Keratinocyte (primary cell): ENCODE measurements around the gene INPP5A. TPM values are rescaled to one million over a fixed set of nuclear protein-coding genes. Genes with fewer than 3 reads are reported as not detected.

Source experiments
- DNase-seq: peaks from one replicate; pipeline ENCODE4 v3.0.0-alpha.2; 2011; ENCODE audit warnings: low read depth, missing footprints, low spot score
- FAIRE-seq: peaks from 2 replicates; lab custom pipeline; 2011; peaks lifted over from hg19 to GRCh38; lab: Jason Lieb, UNC
- H2AFZ ChIP-seq: 2 replicates; pipeline ENCODE4 v1.6.0; 2012; ENCODE audit warnings: low read length, control low read depth, inconsistent platforms; ENCODE audit not compliant: control insufficient read depth
- H3K27ac ChIP-seq: 2 replicates; pipeline ENCODE4 v1.5.1; 2011; ENCODE audit warnings: low read length; ENCODE audit not compliant: control insufficient read depth, insufficient read depth
- H3K27me3 ChIP-seq: 3 replicates; pipeline ENCODE4 v1.6.0; 2011; ENCODE audit warnings: low read length; ENCODE audit not compliant: control insufficient read depth, insufficient read depth; ENCODE audit errors: extremely low read depth
- H3K36me3 ChIP-seq, 2 experiments: 2 replicates in 1 of 2; 3 replicates in 1 of 2; pipeline ENCODE4 v1.5.1; 2011; ENCODE audit warnings: low read length in 2 of 2, mild to moderate bottlenecking in 1 of 2; ENCODE audit not compliant: control insufficient read depth in 2 of 2, insufficient read depth in 2 of 2; ENCODE audit errors: extremely low read depth in 1 of 2
- H3K4me1 ChIP-seq: 3 replicates; pipeline ENCODE4 v1.5.1; 2011; ENCODE audit warnings: low read length; ENCODE audit not compliant: control insufficient read depth, insufficient read depth; ENCODE audit errors: extremely low read depth
- H3K4me2 ChIP-seq: 3 replicates; pipeline ENCODE4 v1.6.0; 2011; ENCODE audit warnings: low read depth, low read length; ENCODE audit not compliant: control insufficient read depth, insufficient read depth; ENCODE audit errors: extremely low read depth
- H3K4me3 ChIP-seq, 3 experiments: fragments of 200-600 bp in 1 of 3; sonication (generic) in 1 of 3; 2 replicates in 2 of 3; 3 replicates in 1 of 3; pipeline ENCODE4 v1.5.1; 2011 to 2016; ENCODE audit warnings: low read length in 3 of 3, mild to moderate bottlenecking in 3 of 3, control low read depth in 2 of 3, inconsistent platforms in 1 of 3, low read depth in 1 of 3, mixed read lengths in 1 of 3, mixed run types in 1 of 3, moderate library complexity in 1 of 3; ENCODE audit not compliant: control insufficient read depth in 2 of 3, insufficient read depth in 2 of 3; ENCODE audit errors: extremely low read depth in 1 of 3
- H3K79me2 ChIP-seq: 2 replicates; pipeline ENCODE4 v1.6.0; 2012; ENCODE audit warnings: low read length; ENCODE audit not compliant: control insufficient read depth, insufficient read depth
- H3K9ac ChIP-seq: 3 replicates; pipeline ENCODE4 v1.6.0; 2011; ENCODE audit warnings: low read length; ENCODE audit not compliant: control insufficient read depth, insufficient read depth; ENCODE audit errors: extremely low read depth
- H3K9me1 ChIP-seq: 3 replicates; pipeline ENCODE4 v1.6.0; 2011; ENCODE audit warnings: low read length; ENCODE audit not compliant: control insufficient read depth, insufficient read depth; ENCODE audit errors: extremely low read depth
- H3K9me3 ChIP-seq: 2 replicates; pipeline ENCODE4 v1.5.1; 2012; ENCODE audit warnings: low read depth, low read length; ENCODE audit not compliant: control insufficient read depth
- H4K20me1 ChIP-seq: 3 replicates; pipeline ENCODE4 v1.6.0; 2011; ENCODE audit warnings: low read length; ENCODE audit not compliant: control insufficient read depth, insufficient read depth; ENCODE audit errors: extremely low read depth
- EZH2 ChIP-seq: IDR thresholded peaks from one replicate; pipeline ENCODE4 v1.6.1; 2012; ENCODE audit warnings: inconsistent platforms, mild to moderate bottlenecking, low read length, moderate library complexity
- dilution Hi-C: fragments of 300-500 bp; cut with MboI; formaldehyde crosslinking; loops from one replicate; pipeline ENCODE4 v1.7.0; 2020; ENCODE audit warnings: low sequenced_read_pairs; ENCODE audit not compliant: extremely low pct_ligation_motif_present
- polyA plus RNA-seq, 5 experiments: library from polyadenylated mRNA; depleted of rRNA in 3 of 5; stranded (reverse) in 3 of 5; stranded (forward) in 1 of 5; unstranded in 1 of 5; fragments of >200 nt; gene quantifications; 1 replicate in 1 of 5; 2 replicates in 3 of 5; 3 replicates in 1 of 5; pipeline versions ENCODE4 v1.2.1 to v1.2.3, GENCODE V29; 2011 to 2012; ENCODE audit warnings: missing spikeins in 2 of 5, low read depth in 1 of 5, low replicate concordance in 1 of 5
- TF ChIP-seq, protein P1 (sequence below), 3 experiments: IDR thresholded peaks in 1 of 3; conservative IDR thresholded peaks in 1 of 3; optimal IDR thresholded peaks in 1 of 3; 2 replicates in 2 of 3; 3 replicates in 1 of 3; pipeline versions ENCODE3 to v1.5.1; 2011; ENCODE audit warnings: low read length in 3 of 3, mild to moderate bottlenecking in 3 of 3, moderate library complexity in 2 of 3, control low read depth in 1 of 3, inconsistent platforms in 1 of 3; ENCODE audit not compliant: insufficient read depth in 2 of 3; ENCODE audit errors: extremely low read depth in 1 of 3

INPP5A gene
- polyA plus RNA-seq, 1 donor (not counting 4 experiments of a cell fraction or from before 2014, with no cell fraction given), result 11.2 TPM

GRCh38 chr10:132705943-132706342, 168.4 kb downstream of the INPP5A start:
- dilution Hi-C loops, result no loop called here
- FAIRE-seq, result no peak
- H3K36me3 ChIP-seq, result no peaks in the 10 kb centered on the region

DNA sequence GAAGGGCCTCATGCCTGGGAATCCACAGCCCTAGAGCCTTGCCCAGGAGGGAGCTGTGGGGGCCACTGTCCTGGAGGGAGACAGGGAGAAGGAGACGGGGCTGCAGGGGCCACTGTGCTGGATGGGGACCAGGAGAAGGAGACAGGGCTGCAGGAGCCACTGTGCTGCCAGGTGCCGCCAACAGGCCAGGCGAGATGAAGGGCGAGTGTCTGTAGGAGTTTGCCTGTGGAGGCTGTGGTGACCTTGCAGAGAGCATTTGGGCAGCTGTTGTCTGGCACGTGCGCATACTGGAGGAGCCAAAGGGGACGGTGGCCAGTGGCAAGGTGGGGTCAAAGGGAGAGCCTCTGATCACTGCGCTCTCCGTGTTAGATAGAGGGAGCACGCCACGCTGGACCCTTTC, 169.1 kb downstream of the INPP5A start:
- Histone ChIP-seq H3K27me3 (no peaks in the 10 kb centered on the region), H4K20me1 (no peaks in the 10 kb centered on the region), H2AFZ (no peak overlapping the region), H3K27ac (no peak overlapping the region), H3K4me3 (no peak overlapping the region), H3K4me1 (no peaks in the 10 kb centered on the region), H3K4me2 (no peak overlapping the region), H3K9ac (no peak overlapping the region), H3K9me3 (no peaks in the 10 kb centered on the region), H3K9me1 (no peaks in the 10 kb centered on the region), H3K36me3 (no peaks in the 10 kb centered on the region), H3K79me2 (no peaks in the 10 kb centered on the region)
- no peak for TF ChIP-seq EZH2
- TF ChIP-seq, protein P1, sequence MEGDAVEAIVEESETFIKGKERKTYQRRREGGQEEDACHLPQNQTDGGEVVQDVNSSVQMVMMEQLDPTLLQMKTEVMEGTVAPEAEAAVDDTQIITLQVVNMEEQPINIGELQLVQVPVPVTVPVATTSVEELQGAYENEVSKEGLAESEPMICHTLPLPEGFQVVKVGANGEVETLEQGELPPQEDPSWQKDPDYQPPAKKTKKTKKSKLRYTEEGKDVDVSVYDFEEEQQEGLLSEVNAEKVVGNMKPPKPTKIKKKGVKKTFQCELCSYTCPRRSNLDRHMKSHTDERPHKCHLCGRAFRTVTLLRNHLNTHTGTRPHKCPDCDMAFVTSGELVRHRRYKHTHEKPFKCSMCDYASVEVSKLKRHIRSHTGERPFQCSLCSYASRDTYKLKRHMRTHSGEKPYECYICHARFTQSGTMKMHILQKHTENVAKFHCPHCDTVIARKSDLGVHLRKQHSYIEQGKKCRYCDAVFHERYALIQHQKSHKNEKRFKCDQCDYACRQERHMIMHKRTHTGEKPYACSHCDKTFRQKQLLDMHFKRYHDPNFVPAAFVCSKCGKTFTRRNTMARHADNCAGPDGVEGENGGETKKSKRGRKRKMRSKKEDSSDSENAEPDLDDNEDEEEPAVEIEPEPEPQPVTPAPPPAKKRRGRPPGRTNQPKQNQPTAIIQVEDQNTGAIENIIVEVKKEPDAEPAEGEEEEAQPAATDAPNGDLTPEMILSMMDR (optimal IDR thresholded peaks at IDR 0.05 in 1 of 3, IDR thresholded peaks at IDR 0.05 in 1 of 3, conservative IDR thresholded peaks at IDR 0.05 in 1 of 3; ENCODE audit: extremely low read depth in 1 of 3, insufficient read depth in 2 of 3, low read length in 3 of 3), result no peak
- dilution Hi-C loops, result no loop called here
- DNase-seq (no peak), FAIRE-seq (no peak)

More at GRCh38 chr10:132705943-132706342, 168.4 kb downstream of the INPP5A start:
- no peak overlapping the region for H3K4me2 ChIP-seq
- H3K4me1 ChIP-seq, result no peaks in the 10 kb centered on the region
- H3K79me2 ChIP-seq, result no peaks in the 10 kb centered on the region
- H3K27ac ChIP-seq, result no peak overlapping the region
- no peaks in the 10 kb centered on the region for H3K9me3 ChIP-seq
- no peak overlapping the region for H3K9ac ChIP-seq
- no peak overlapping the region for H2AFZ ChIP-seq
- TF ChIP-seq, protein P1 (optimal IDR thresholded peaks at IDR 0.05 in 1 of 3, IDR thresholded peaks at IDR 0.05 in 1 of 3, conservative IDR thresholded peaks at IDR 0.05 in 1 of 3; ENCODE audit: extremely low read depth in 1 of 3, insufficient read depth in 2 of 3, low read length in 3 of 3), result no peak
- TF ChIP-seq EZH2, result no peak
- H3K9me1 ChIP-seq, result no peaks in the 10 kb centered on the region
- no peak for DNase-seq
- H3K4me3 ChIP-seq, result no peak overlapping the region
- no peaks in the 10 kb centered on the region for H3K27me3 ChIP-seq
- no peaks in the 10 kb centered on the region for H4K20me1 ChIP-seq
